PC-3 (cell line): Measurements from ENCODE around the gene OR7C1. TPM values are rescaled to one million over a fixed set of nuclear protein-coding genes. Genes with fewer than 3 reads are reported as not detected.
"Not testable (repeated sequence)": the region's sequence is repeated elsewhere in the genome, so short reads cannot be mapped to it uniquely, and the experiment has no call there.

ENCODE experiments used
- ATAC-seq: fragments of 200-7000 bp; cut with Tn5 transposase; 2 replicates; pipeline ENCODE4 v1.9.1; 2020; ENCODE audit warnings: mild to moderate bottlenecking, moderate library complexity
- BruUV-seq: library from RNA; stranded (reverse); fragments of 400-500 nt; replicated peaks from 2 replicates; lab custom pipeline; 2021; lab: Mats Ljungman, UMichigan
- CTCF ChIA-PET: fragments of 300-600 bp; sonication (Branson Sonifier 250); formaldehyde crosslinking; loops from one replicate; lab custom pipeline; 2022; ENCODE audit warnings: antibody characterized with exemption; lab: Charles Lee
- POLR2A ChIA-PET: fragments of 300-600 bp; sonication (Branson Sonifier 250); formaldehyde crosslinking; loops from one replicate; lab custom pipeline; 2022; ENCODE audit warnings: antibody characterized with exemption; ENCODE audit not compliant: unreplicated experiment; lab: Charles Lee
- DNase-seq: peaks from one replicate; pipeline ENCODE4 v3.0.0-alpha.2; 2015
- H2AFZ ChIP-seq: fragments of 300-600 bp; sonication (generic); 2 replicates; pipeline ENCODE4 v1.6.0; 2016; ENCODE audit warnings: antibody characterized with exemption, low read length
- H3F3A ChIP-seq: fragments of 300-600 bp; sonication (generic); one replicate; pipeline ENCODE4 v1.6.0; 2017; ENCODE audit warnings: antibody characterized with exemption, low read length, control low read depth, mild to moderate bottlenecking; ENCODE audit not compliant: unreplicated experiment
- H3K27ac ChIP-seq: fragments of 300-600 bp; sonication (generic); 2 replicates; pipeline ENCODE4 v1.5.1; 2016; ENCODE audit warnings: mild to moderate bottlenecking, low read length
- H3K27me3 ChIP-seq: fragments of 300-600 bp; sonication (generic); 2 replicates; pipeline ENCODE4 v1.6.1; 2016; ENCODE audit warnings: low read length, mixed read lengths
- H3K36me3 ChIP-seq: fragments of 300-600 bp; sonication (generic); 2 replicates; pipeline ENCODE4 v1.6.1; 2016; ENCODE audit warnings: low read depth, mixed run types, low read length, mixed read lengths
- H3K4me1 ChIP-seq: fragments of 300-600 bp; sonication (generic); 2 replicates; pipeline ENCODE4 v1.5.1; 2016; ENCODE audit warnings: low read length; ENCODE audit not compliant: insufficient read depth
- H3K4me2 ChIP-seq: fragments of 300-600 bp; sonication (generic); 2 replicates; pipeline ENCODE4 v1.6.0; 2016; ENCODE audit warnings: low read length
- H3K4me3 ChIP-seq: fragments of 300-600 bp; sonication (generic); 2 replicates; pipeline ENCODE4 v1.5.1; 2016; ENCODE audit warnings: mild to moderate bottlenecking, low read length, mixed read lengths
- H3K79me2 ChIP-seq: fragments of 300-600 bp; sonication (generic); 2 replicates; pipeline ENCODE4 v1.6.1; 2017; ENCODE audit warnings: low read length, mixed read lengths
- H3K9ac ChIP-seq: fragments of 300-600 bp; sonication (generic); 2 replicates; pipeline ENCODE4 v1.6.0; 2016; ENCODE audit warnings: mild to moderate bottlenecking, low read length
- H3K9me2 ChIP-seq: fragments of 300-600 bp; sonication (generic); replicated peaks from 2 replicates; pipeline ENCODE4 v1.6.1; 2016; ENCODE audit warnings: mixed run types, low read length, mixed read lengths
- H3K9me3 ChIP-seq: fragments of 300-600 bp; sonication (generic); 2 replicates; pipeline ENCODE4 v1.6.1; 2016; ENCODE audit warnings: low read length, mixed read lengths
- H4K20me1 ChIP-seq: fragments of 300-600 bp; sonication (generic); 2 replicates; pipeline ENCODE4 v1.6.1; 2016; ENCODE audit warnings: low read length, mixed read lengths
- EZH2 ChIP-seq: fragments of 300-600 bp; sonication (generic); IDR thresholded peaks from one replicate; pipeline ENCODE4 v1.6.1; 2017; ENCODE audit warnings: antibody characterized with exemption, mild to moderate bottlenecking, low read length; ENCODE audit not compliant: unreplicated experiment
- EZH2phosphoT487 ChIP-seq: fragments of 300-600 bp; sonication (generic); IDR thresholded peaks from 2 replicates; pipeline ENCODE4 v1.6.1; 2018; ENCODE audit warnings: mild to moderate bottlenecking, antibody characterized with exemption, low read length, borderline replicate concordance
- intact Hi-C: fragments of 100-400 bp; cut with micrococcal nuclease; formaldehyde crosslinking; loops from 2 replicates; pipeline ENCODE4 v1.9.0; 2023
- total RNA-seq: library from RNA; depleted of rRNA; stranded (reverse); fragments of >200 nt; gene quantifications from 2 replicates; pipeline ENCODE4 v1.2.3, GENCODE V29; 2014
- TF ChIP-seq, protein P1 (sequence below): fragments of 300-600 bp; sonication (generic); conservative IDR thresholded peaks from 2 replicates; pipeline ENCODE4 v1.5.1; 2017; ENCODE audit warnings: antibody characterized with exemption, low read depth, mild to moderate bottlenecking, low read length

The OR7C1 gene
- total RNA-seq, 1 experiment from 2014 or later: not detected

DNA sequence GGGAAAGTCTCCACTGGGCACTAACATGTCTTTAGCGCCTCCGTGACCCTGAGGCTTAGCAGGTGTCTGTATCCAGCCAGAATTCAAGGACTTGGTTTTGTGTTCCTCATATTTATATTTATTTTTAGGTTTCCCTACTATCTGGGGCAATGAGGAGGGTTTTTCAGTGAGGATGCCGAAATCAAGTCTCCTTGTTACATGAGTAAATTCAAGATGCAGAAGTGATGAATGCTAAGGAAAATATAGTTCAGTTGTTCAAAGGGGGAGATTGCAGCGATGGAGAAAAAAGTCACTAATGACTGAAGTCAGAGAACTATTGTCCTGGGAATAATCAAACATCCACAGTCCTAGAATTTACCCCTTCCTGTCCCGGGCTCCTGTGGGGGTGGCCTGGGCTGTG, 55.8 kb downstream of the OR7C1 start:
- TF ChIP-seq, protein P1, sequence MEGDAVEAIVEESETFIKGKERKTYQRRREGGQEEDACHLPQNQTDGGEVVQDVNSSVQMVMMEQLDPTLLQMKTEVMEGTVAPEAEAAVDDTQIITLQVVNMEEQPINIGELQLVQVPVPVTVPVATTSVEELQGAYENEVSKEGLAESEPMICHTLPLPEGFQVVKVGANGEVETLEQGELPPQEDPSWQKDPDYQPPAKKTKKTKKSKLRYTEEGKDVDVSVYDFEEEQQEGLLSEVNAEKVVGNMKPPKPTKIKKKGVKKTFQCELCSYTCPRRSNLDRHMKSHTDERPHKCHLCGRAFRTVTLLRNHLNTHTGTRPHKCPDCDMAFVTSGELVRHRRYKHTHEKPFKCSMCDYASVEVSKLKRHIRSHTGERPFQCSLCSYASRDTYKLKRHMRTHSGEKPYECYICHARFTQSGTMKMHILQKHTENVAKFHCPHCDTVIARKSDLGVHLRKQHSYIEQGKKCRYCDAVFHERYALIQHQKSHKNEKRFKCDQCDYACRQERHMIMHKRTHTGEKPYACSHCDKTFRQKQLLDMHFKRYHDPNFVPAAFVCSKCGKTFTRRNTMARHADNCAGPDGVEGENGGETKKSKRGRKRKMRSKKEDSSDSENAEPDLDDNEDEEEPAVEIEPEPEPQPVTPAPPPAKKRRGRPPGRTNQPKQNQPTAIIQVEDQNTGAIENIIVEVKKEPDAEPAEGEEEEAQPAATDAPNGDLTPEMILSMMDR: no peak
- TF ChIP-seq EZH2 (no peak), EZH2phosphoT487 (no peak)
- H3K79me2 ChIP-seq: no peaks in the 10 kb centered on the region
- no TSS peak for BruUV-seq
- DNase-seq: no peak
- ChIA-PET CTCF (no interaction called here), POLR2A (no interaction called here)
- no peak overlapping the region for H3K9ac ChIP-seq
- H3K9me3 ChIP-seq: no peaks in the 10 kb centered on the region
- H3K9me2 ChIP-seq: no peaks in the 10 kb centered on the region
- no peak overlapping the region for H3K27ac ChIP-seq
- H4K20me1 ChIP-seq: no peaks in the 10 kb centered on the region
- intact Hi-C loops: no loop called here
- H3K4me3 ChIP-seq: no peak overlapping the region
- no peaks in the 10 kb centered on the region for H3F3A ChIP-seq
- H2AFZ ChIP-seq: no peak overlapping the region
- no peaks in the 10 kb centered on the region for H3K27me3 ChIP-seq
- H3K4me2 ChIP-seq: no peak overlapping the region
- H3K4me1 ChIP-seq: peaks cover 8% of the 10 kb centered on the region
- no peak for ATAC-seq
- H3K36me3 ChIP-seq: no peaks in the 10 kb centered on the region

DNA sequence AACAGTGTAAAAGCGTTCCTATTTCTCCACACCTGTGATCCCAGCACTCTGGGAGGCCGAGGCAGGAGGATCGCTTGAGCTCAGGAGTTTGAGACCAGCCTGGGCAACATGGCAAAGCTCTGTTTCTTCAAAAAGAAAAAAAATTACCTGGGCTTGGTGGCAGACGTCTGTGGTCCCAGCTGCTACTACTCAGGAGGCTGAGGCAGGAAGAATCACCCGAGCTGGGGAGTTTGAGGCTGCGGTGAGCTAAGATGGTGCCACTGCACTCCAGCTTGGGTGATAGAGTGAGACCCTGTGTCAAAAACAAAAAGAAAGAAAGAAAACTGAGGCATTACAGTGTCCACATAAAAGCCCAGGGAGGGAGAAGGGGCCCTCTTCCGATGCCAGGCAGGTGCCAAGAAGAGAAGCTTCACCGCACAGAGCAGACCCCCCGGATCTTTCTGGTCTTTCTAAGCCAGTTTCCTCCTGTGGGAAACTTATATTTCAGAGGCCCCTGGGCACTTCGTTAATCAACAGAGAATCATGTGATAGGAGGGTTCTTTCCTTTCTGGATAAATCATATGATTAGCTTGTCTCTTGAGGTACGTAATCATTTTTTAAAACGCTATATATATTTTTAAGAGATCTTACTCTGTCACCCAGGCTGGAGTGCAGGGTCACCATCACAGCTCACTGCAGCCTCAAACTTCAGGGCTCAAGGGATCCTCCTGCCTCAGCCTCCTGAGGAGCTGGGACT, 56.7 kb downstream of the OR7C1 start, which contains the start of gene ADGRE2:
Gene ADGRE2, minus strand, starts transcription at position 451 of the 736 bp plus-strand sequence. CDS start 1,804 bp downstream, outside the sequence.
- DNase-seq, H3K79me2 ChIP-seq, H3K27me3 ChIP-seq, intact Hi-C loops, H3K9me2 ChIP-seq, H3K36me3 ChIP-seq, H3K4me1 ChIP-seq, POLR2A ChIA-PET, H3K9ac ChIP-seq, H3K27ac ChIP-seq, H3K4me2 ChIP-seq, BruUV-seq, ATAC-seq, H3K9me3 ChIP-seq, H3F3A ChIP-seq, H4K20me1 ChIP-seq, H2AFZ ChIP-seq, H3K4me3 ChIP-seq, CTCF ChIA-PET: not testable (repeated sequence)

DNA sequence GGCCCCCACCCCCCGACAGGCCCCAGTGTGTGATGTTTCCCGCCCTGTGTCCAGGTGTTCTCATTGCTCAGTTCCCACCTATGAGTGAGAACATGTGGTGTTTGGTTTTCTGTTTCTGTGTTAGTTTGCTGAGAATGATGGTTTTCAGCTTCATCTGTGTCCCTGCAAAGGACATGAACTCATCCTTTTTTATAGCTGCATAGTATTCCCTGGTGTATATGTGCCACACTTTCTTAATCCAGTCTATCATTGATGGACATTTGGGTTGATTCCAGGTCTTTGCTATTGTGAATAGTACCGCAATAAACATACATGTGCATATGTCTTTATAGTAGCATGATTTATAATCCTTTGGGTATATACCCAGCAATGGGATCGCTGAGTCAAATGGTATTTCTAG, 57.3 kb downstream of the OR7C1 start:
- H3K27ac ChIP-seq, H3K27me3 ChIP-seq, H3K4me2 ChIP-seq, H3K4me3 ChIP-seq, ATAC-seq, CTCF ChIA-PET, H3K9ac ChIP-seq, intact Hi-C loops, H3K4me1 ChIP-seq, H3K36me3 ChIP-seq, H4K20me1 ChIP-seq, H3K79me2 ChIP-seq, POLR2A ChIA-PET, H3F3A ChIP-seq, BruUV-seq, DNase-seq, H2AFZ ChIP-seq, H3K9me2 ChIP-seq, H3K9me3 ChIP-seq: not testable (repeated sequence)
